HepG2 (cell line): ENCODE measurements around the gene MMRN2. TPM values are rescaled to one million over a fixed set of nuclear protein-coding genes. Genes with fewer than 3 reads are reported as not detected.

Experiments used
- CEBPZ ChIP-seq: IDR thresholded peaks from 2 replicates; pipeline ENCODE4 v1.6.1; 2012; ENCODE audit warnings: low read length, improper control_type of control experiment
- HNF4A ChIP-seq: sonication (generic); formaldehyde crosslinking; IDR thresholded peaks from 2 replicates; pipeline ENCODE4 v1.4.0; 2020; ENCODE audit warnings: missing genetic modification reagents
- NR1H2 ChIP-seq: sonication (generic); formaldehyde crosslinking; IDR thresholded peaks from 2 replicates; pipeline ENCODE4 v1.8.1; 2022; ENCODE audit warnings: low read depth, missing genetic modification reagents, borderline replicate concordance
- RBM39 ChIP-seq: fragments of 200-400 bp; formaldehyde crosslinking; IDR thresholded peaks from one replicate; pipeline ENCODE4 v1.6.1; 2018; ENCODE audit warnings: antibody characterized with exemption, mild to moderate bottlenecking, low read depth, low read length; ENCODE audit not compliant: poor library complexity, severe bottlenecking
- REL ChIP-seq: sonication (generic); formaldehyde crosslinking; conservative IDR thresholded peaks from 2 replicates; pipeline ENCODE4 v1.8.0; 2022; ENCODE audit warnings: mild to moderate bottlenecking, missing genetic modification reagents, moderate library complexity
- SATB2 ChIP-seq: sonication (generic); formaldehyde crosslinking; IDR thresholded peaks from 2 replicates; pipeline ENCODE4 v1.5.0; 2020; ENCODE audit warnings: missing genetic modification reagents
- SMAD1 ChIP-seq: sonication (generic); formaldehyde crosslinking; IDR thresholded peaks from 2 replicates; pipeline ENCODE4 v1.4.0; 2020; ENCODE audit warnings: missing genetic modification reagents, low read depth, mild to moderate bottlenecking, borderline replicate concordance
- SMAD9 ChIP-seq: sonication (generic); formaldehyde crosslinking; IDR thresholded peaks from 2 replicates; pipeline ENCODE4 v1.5.1; 2020; ENCODE audit warnings: mild to moderate bottlenecking, missing genetic modification reagents
- TEAD2 ChIP-seq: sonication (generic); formaldehyde crosslinking; IDR thresholded peaks from 2 replicates; pipeline ENCODE4 v1.9.0; 2021; ENCODE audit warnings: missing genetic modification reagents
- TEF ChIP-seq: sonication (generic); formaldehyde crosslinking; IDR thresholded peaks from 2 replicates; pipeline ENCODE4 v1.5.0; 2020; ENCODE audit warnings: missing genetic modification reagents
- TP53 ChIP-seq: sonication (generic); formaldehyde crosslinking; conservative IDR thresholded peaks from 2 replicates; pipeline ENCODE4 v1.4.0; 2020; ENCODE audit warnings: missing genetic modification reagents
- TRIM22 ChIP-seq: fragments of 450-650 bp; IDR thresholded peaks from 2 replicates; pipeline ENCODE4 v1.6.1; 2017
- ZMAT3 ChIP-seq: sonication (generic); formaldehyde crosslinking; conservative IDR thresholded peaks from 2 replicates; pipeline ENCODE4 v1.7.0; 2021; ENCODE audit warnings: missing genetic modification reagents
- ZNF431 ChIP-seq: sonication (generic); formaldehyde crosslinking; IDR thresholded peaks from 2 replicates; pipeline ENCODE4 v1.9.0; 2022; ENCODE audit warnings: missing genetic modification reagents, low read depth, mild to moderate bottlenecking, borderline replicate concordance
- polyA plus RNA-seq, 8 experiments: library from polyadenylated mRNA; depleted of rRNA in 3 of 8; stranded (reverse) in 7 of 8; unstranded in 1 of 8; fragments of >200 nt; fragmentation: Illumina TruSeq in 4 of 8; extraction: Trizol in 4 of 8; gene quantifications; 2 replicates each; pipeline versions ENCODE4 v1.2.1 to v1.2.3, GENCODE V29; 2011 to 2016; ENCODE audit warnings: low read depth in 4 of 8, missing spikeins in 1 of 8, mixed read lengths in 1 of 8; ENCODE audit not compliant: insufficient read depth in 1 of 8
- total RNA-seq, 5 experiments: library from RNA; depleted of rRNA; stranded (reverse); fragments of >200 nt; fragmentation: Illumina TruSeq; extraction: Trizol; gene quantifications; 2 replicates each; pipeline ENCODE4 v1.2.3, GENCODE V29; 2016; ENCODE audit warnings: low read depth in 1 of 5

The MMRN2 gene
- total and polyA plus RNA-seq, 2 of the 13 experiments (the other 11 are each of a cell fraction or from before 2014, with no cell fraction given) = 0.04 TPM; not detected in 1

GRCh38 chr10:86899670-86900276, 57.6 kb downstream of the MMRN2 start (continued):
- TF ChIP-seq ZNF431 (CRISPR knock-in tag) (no peak), CEBPZ (no peak), SMAD1 (CRISPR knock-in tag) (no peak), SMAD9 (CRISPR knock-in tag) (no peak), RBM39 (no peak), SATB2 (CRISPR knock-in tag) (no peak), ZMAT3 (no peak), TEF (CRISPR knock-in tag) (0 out of 2 replicates have a peak, but pooled peaks have one; percentile 39), HNF4A (CRISPR knock-in tag) (no peak), REL (no peak), NR1H2 (no peak), TP53 (CRISPR knock-in tag) (no peak), TEAD2 (no peak), TRIM22 (no peak)
- TF ChIP-seq, all 625 proteins: peak for 5
